Measurements from ENCODE around the gene OR10J5.
"Not testable (repeated sequence)": the region's sequence is repeated elsewhere in the genome, so short reads cannot be mapped to it uniquely, and the experiment has no call there.

The OR10J5 gene

DNA sequence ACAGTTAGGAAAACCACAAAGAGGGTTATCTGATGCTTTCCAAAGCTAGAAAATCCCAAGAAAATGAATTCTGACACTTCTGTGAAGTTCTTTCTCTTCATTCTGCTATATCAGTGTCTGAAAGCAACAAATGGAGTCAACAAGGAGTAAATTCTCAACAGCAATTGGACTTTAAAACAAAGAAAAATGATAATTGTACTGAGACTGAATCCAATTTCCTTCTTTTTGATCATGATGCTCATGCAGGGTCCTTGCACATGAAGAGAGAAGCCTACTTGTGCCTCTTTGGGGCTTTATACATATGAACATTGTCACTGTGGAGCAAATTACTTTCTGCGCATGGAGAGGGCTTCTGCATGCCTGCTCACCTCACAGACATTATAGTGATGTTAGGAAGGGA is at the start of gene OR10J5:
Gene OR10J5, minus strand, starts transcription at position 101 of the 400 bp plus-strand sequence. Its CDS starts 0 bp downstream, at position 101.
- no peak for DNase-seq (ENCODE audit: low spot score)

GRCh38 chr1:159584536-159584935 is 48.7 kb upstream of the OR10J5 start:
- DNase-seq (ENCODE audit: low spot score): no peak

DNA sequence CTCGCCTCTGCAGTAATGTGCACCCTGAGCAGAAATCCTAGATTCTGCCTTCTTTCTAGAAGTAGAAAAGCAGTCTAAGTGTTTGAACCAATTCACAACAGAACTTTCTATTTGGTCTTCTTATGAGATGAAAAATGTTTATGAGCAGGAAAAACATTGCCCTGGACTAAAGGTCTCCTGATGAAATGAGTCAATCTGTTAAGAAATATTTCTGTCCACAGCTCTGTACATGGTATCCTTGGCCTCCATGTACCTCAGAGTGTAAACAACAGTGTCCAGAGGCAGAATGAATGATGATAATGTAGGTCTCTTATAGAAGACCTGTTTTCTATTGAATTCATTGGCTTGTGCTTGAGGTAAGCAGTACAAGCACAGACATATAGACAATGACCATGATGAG is 45.6 kb upstream of the OR10J5 start:
- no peak for DNase-seq (ENCODE audit: low spot score)

DNA sequence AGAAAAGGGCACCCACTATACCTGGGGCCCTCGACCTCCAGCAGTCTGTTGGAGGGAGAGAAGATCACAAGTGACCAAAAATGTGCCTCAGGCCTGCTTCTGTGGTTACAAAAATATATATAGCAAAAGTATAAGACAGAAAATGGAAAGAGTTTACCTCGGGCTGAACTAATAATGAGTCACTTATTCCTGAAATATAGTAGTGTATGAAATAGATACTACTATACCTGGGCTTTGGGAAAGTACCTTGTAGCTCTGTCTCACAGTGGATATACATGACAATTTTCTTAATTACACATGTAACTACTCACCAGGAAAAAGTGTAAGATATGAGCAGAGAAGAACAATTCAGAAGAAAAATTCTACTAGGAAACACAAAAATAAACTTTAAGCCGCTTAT is 44.5 kb upstream of the OR10J5 start:
- no peak for DNase-seq (ENCODE audit: low spot score)

- DNase-seq (ENCODE audit: low spot score): no peak
Measured at GRCh38 chr1:159577446-159577845, 41.6 kb upstream of the OR10J5 start.

DNA sequence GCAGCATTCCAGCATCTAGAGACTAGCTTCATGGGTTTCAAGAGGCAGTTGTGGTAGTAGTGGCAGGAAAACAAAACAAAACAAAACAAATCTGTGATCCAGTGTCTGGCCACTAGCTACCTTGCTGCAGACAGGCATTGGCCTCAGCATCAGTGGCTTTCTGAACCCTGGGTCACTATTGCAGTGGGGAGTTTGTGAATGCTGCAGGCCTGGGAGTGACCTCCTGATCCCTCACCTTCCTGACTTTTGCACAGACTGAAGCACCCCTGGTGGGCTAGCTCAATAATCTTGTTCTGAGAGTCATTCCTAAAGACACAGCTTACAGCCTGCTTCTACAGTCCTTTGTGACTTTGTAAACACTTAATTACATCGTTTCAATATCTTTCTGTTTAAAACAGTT is 26.9 kb upstream of the OR10J5 start:
- DNase-seq (ENCODE audit: low spot score): no peak

DNA sequence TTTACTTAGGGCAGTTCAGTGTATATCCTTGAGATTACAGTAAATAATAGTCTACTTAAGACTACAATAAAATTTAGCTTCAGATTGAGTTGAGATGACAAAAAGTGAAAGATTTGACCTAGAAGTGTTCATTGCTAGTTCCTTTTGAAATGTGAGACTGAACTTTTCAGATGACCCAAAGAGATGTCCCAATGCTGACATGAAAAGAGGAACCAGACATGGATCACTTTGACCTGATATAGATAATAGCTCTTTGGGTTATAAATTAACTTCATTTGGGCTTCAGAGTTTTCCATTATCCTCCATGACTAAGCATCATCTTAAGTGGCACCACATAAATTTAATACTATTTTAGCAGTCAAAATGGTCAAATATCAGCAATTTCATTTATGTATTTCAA is 25.7 kb upstream of the OR10J5 start:
- no peak for DNase-seq (ENCODE audit: low spot score)

GRCh38 chr1:159560599-159560998 is 24.8 kb upstream of the OR10J5 start:
- no peak for DNase-seq (ENCODE audit: low spot score)

DNA sequence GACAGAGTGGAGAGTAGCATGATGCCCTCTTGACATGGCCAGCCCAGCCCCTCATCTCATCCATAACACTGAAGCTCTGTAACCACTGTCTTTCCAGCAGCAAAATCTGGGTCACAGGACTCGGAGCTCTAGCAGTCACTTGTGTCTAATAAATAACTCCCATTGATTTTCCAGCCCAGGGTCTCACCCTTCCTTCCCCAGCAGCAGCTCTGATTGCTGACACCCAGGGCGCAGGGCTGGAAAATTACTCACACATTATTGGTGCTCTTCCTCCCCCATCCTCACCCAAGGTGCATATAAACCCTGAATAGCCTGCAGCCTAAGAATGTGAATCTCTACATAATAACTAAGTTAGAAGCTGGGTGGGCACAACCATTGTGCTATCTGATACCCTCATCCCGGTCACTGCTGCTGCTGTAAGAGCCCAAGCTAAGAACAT is 21.1 kb upstream of the OR10J5 start:
- DNase-seq (ENCODE audit: low spot score): no peak

DNA sequence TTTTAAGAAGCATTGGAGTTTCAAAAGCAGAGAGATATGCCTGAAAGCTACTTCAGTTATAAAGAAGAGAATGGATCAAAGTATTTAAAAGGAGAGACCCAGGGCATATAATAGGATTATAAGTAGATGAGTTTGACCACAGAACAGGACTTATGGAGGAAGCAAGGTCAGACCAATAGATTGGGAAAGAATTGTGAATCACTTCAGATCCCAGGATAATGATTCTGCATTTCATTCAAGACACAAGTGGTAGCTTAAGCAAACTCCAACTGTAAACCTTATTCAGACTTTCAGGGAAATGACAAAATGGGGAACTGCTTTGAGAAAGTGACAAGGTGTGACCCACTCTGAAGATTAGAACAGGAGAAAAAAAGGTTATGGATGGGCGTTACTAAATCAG is 18.9 kb upstream of the OR10J5 start:
- DNase-seq (ENCODE audit: low spot score): no peak

- no peak for DNase-seq (ENCODE audit: low spot score)
Measured at GRCh38 chr1:159554261-159554660, 18.5 kb upstream of the OR10J5 start.

- no peak for DNase-seq (ENCODE audit: low spot score)
Measured at GRCh38 chr1:159548126-159548525, 12.3 kb upstream of the OR10J5 start.

- no peak for DNase-seq (ENCODE audit: low spot score)
Measured at GRCh38 chr1:159532922-159533321, 2.9 kb downstream of the OR10J5 start.

GRCh38 chr1:159524792-159525191 is 11.0 kb downstream of the OR10J5 start:
- DNase-seq (ENCODE audit: low spot score): not testable (repeated sequence)

DNA sequence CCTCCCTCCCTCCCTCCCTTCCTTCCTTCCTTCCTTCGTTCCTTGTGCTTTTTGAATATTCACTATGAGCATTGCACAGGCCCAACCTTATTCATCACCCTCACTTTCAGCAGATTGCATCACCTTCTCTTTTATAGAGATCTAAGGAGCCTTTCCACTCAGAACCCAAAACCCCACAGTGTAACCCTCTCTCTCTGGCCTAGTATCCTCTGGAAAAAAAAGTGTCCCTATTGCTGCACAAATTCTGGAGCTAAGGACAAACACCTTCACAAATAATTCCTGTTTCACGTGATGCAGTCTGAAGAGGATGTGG is 25.6 kb downstream of the OR10J5 start:
- DNase-seq (ENCODE audit: low spot score): no peak

DNA sequence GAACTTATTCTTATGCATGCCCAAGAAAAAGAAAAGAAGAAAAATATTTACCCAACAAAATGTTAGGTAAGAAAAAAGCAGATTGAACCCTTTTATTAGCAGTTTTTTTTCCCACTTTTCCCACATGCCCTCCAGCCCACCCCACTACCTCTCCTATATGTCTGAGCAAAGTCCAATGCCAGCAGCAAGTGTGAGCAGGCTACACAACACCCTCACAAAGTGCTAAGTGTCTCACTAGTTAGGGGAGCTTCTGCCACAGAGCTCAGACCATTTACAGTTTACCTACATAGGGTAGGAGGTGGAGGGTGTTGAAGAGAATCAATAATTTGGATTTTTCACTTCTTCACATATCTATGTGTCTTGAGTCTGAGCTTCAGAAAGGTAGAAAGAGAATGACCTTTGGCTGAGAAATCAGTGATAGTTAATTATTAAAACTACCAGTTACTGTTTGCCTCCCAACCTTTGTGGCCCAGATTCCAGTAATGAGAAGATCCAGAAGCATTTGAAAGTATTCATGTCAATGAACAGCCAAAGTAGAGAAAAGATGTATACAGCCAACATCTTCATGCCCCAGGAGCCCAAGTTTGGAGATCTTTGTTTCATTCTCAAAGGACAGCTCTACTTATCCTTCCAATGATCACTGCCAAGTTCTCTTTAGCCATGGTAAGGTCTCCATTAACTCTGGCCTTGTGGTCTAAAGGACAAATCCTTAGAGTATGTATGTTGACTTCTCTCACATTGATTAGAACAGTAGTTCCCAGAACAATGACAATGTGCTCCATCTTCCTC is 26.2 kb downstream of the OR10J5 start:
- no peak for DNase-seq (ENCODE audit: low spot score)

DNA sequence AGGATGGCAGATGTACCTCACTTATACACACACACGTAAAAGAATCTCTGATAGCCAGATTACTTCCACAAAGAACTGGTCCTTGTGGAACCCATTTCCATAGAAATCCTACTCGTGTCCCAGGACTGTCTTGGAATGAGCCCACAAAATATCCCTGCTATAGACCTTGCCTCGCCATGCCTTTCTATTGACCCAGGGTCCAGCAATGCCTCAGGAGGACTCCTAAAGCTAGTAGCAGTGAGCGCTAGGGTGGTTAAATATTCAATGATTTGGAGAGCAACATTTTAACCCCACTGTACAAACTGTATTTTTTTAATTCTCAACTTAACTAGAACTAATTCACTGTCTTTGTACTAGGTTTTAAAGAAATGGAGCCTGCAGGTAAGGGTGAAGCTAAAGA is 26.9 kb downstream of the OR10J5 start:
- DNase-seq (ENCODE audit: low spot score): no peak

DNA sequence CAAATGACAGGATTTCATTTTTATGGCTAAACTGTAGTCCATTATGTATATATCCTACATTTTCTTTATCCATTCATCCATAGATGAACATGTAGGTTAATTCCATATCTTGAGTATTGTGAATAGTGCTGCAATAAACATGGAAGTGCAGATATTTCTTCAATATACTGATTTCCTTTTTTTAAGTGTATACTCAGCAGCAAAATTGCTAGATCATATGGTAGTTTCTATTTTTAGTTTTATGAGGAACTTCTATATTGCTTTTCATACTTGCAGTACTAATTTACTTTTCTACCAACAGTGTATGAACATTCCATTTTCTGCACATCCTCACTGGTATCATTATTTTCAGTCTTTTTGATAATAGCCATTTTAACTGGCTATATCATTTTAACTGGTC is 30.1 kb downstream of the OR10J5 start:
- DNase-seq (ENCODE audit: low spot score): no peak

GRCh38 chr1:159501082-159501481 is 34.7 kb downstream of the OR10J5 start:
- no peak for DNase-seq (ENCODE audit: low spot score)

DNA sequence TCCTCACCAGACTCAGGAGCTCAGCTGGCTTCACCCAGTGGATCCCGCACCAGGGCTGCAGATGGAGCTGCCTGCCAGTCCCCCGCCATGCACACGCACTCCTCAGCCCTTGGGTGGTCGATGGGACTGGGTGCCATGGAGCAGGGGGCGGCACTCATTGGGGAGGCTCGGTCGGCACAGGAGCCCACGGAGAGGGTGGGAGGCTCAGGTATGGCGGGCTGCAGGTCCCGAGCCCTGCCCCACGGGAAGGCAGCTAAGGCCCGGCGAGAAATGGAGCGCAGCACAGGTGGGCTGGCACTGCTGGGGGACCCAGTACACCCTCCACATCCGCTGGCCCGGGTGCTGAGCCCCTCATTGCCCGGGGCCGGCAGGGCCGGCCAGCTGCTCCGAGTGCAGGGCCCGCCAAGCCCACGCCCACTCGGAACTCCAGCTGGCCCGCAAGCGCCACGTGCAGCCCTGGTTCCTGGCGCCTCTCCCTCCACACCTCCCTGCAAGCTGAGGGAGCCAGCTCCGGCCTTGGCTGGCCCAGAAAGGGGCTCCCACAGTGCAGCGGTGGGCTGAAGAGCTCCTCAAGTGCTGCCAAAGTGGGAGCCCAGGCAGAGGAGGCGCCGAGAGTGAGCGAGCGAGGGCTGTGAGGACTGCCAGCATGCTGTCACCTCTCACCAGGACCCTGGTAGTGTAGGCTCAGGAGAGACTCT is 41.1 kb downstream of the OR10J5 start:
- not testable (repeated sequence) for DNase-seq (ENCODE audit: low spot score)

GRCh38 chr1:159493354-159493753 is 42.5 kb downstream of the OR10J5 start:
- no peak for DNase-seq (ENCODE audit: low spot score)

DNA sequence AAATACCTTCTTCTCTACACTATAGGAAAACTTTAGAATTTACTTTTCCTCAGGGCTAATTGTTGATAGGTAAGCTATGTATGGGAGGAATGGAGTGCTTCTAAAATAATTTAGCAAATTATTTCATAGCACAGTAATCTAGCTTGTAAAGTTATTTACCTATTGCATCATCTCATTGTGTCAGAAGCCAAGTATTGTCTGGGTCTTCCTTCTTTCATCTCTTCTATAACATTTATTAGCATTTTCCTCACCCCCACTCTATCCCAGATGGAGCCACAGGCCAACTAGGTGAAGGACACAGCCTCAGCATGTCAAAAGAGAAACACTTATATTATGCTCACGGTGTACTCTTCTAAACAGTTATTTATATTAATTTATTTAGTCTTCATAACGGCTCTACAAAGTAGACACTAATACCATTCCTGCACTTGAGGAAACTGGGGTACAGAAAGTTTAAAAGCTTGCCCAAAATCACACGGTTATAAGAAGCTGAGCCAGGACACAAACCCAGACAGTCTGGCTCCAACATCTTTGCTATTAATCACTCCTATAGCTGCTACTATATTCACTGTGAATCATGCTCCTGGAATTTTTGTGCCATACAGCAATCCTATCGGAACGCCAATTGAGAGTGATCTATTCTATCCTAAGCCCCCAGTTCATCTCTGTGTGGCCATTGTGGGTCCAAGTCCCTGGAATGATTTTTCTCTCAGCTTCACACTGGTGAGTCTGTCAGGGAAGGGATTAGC is 43.1 kb downstream of the OR10J5 start:
- no peak for DNase-seq (ENCODE audit: low spot score)

Data from globus pallidus (tissue), 1 donor.